Mucosa of stomach (tissue), 1 donor: ENCODE data around the gene SCFD2.

Experiments used
- H3K27me3 ChIP-seq: one replicate; pipeline ENCODE4 v1.7.0; 2013; ENCODE audit warnings: mild to moderate bottlenecking, low read length; ENCODE audit not compliant: control insufficient read depth, insufficient read depth
- H3K36me3 ChIP-seq: one replicate; pipeline ENCODE4 v1.7.0; 2013; ENCODE audit warnings: low read length; ENCODE audit not compliant: control insufficient read depth, insufficient read depth
- H3K4me1 ChIP-seq: one replicate; pipeline ENCODE4 v1.7.0; 2013; ENCODE audit warnings: mild to moderate bottlenecking, low read length; ENCODE audit not compliant: control insufficient read depth, insufficient read depth
- H3K4me3 ChIP-seq: one replicate; pipeline ENCODE4 v1.7.0; 2013; ENCODE audit warnings: low read length
- H3K9ac ChIP-seq: one replicate; pipeline ENCODE4 v1.7.0; 2013; ENCODE audit warnings: mild to moderate bottlenecking, low read length, moderate library complexity
- H3K9me3 ChIP-seq: one replicate; pipeline ENCODE4 v1.7.0; 2013; ENCODE audit warnings: mild to moderate bottlenecking, low read length, moderate library complexity; ENCODE audit not compliant: control insufficient read depth
- donor health status: Pancreatic carcinoma.

The SCFD2 gene

GRCh38 chr4:52861879-52862616 is 503.8 kb downstream of the SCFD2 start, which contains the start of gene RASL11B:
Gene RASL11B, plus strand, starts transcription at chr4:52862317. Its CDS starts 191 bp downstream, at chr4:52862508.
- no peaks in the 10 kb centered on the region for H3K9me3 ChIP-seq
- peak within 1 kb of the TSS; percentile 23 for H3K4me3 ChIP-seq
- peak within 1 kb of the TSS; percentile 36 for H3K9ac ChIP-seq
- H3K4me1 ChIP-seq, result peaks cover 24% of the 10 kb centered on the region
- H3K36me3 ChIP-seq, result no peaks in the 10 kb centered on the region
- H3K27me3 ChIP-seq, result no peaks in the 10 kb centered on the region

GRCh38 chr4:52861171-52861823 is 504.6 kb downstream of the SCFD2 start:
- no peaks in the 10 kb centered on the region for H3K9me3 ChIP-seq
- H3K27me3 ChIP-seq, result no peaks in the 10 kb centered on the region
- peak overlapping the region; percentile 11 for H3K4me3 ChIP-seq
- no peaks in the 10 kb centered on the region for H3K36me3 ChIP-seq
- peak overlapping the region; percentile 23 for H3K9ac ChIP-seq
- H3K4me1 ChIP-seq, result peaks cover 24% of the 10 kb centered on the region

GRCh38 chr4:52860361-52860760 is 505.5 kb downstream of the SCFD2 start:
- Histone ChIP-seq H3K9ac (no peak overlapping the region), H3K4me3 (no peak overlapping the region), H3K27me3 (no peaks in the 10 kb centered on the region), H3K4me1 (peaks cover 21% of the 10 kb centered on the region), H3K36me3 (no peaks in the 10 kb centered on the region), H3K9me3 (no peaks in the 10 kb centered on the region)

GRCh38 chr4:52856801-52857200 is 509.1 kb downstream of the SCFD2 start:
- H3K4me3 ChIP-seq, result no peak overlapping the region
- H3K9ac ChIP-seq, result no peak overlapping the region
- no peaks in the 10 kb centered on the region for H3K27me3 ChIP-seq
- H3K4me1 ChIP-seq, result no peaks in the 10 kb centered on the region
- no peaks in the 10 kb centered on the region for H3K36me3 ChIP-seq
- H3K9me3 ChIP-seq, result no peaks in the 10 kb centered on the region

GRCh38 chr4:52853351-52853750 is 512.5 kb downstream of the SCFD2 start:
- Histone ChIP-seq H3K9me3 (no peaks in the 10 kb centered on the region), H3K36me3 (no peaks in the 10 kb centered on the region), H3K27me3 (no peaks in the 10 kb centered on the region), H3K4me3 (no peak overlapping the region), H3K4me1 (peaks cover 20% of the 10 kb centered on the region), H3K9ac (no peak overlapping the region)

- no peaks in the 10 kb centered on the region for H3K9me3 ChIP-seq
- H3K36me3 ChIP-seq, result no peaks in the 10 kb centered on the region
- peaks cover 24% of the 10 kb centered on the region for H3K4me1 ChIP-seq
- H3K9ac ChIP-seq, result no peak overlapping the region
- H3K27me3 ChIP-seq, result no peaks in the 10 kb centered on the region
- no peak overlapping the region for H3K4me3 ChIP-seq
Measured at GRCh38 chr4:52852711-52853110, 513.1 kb downstream of the SCFD2 start.

GRCh38 chr4:52852041-52852440 is 513.8 kb downstream of the SCFD2 start:
- Histone ChIP-seq H3K4me1 (peaks cover 25% of the 10 kb centered on the region), H3K36me3 (no peaks in the 10 kb centered on the region), H3K27me3 (no peaks in the 10 kb centered on the region), H3K9me3 (no peaks in the 10 kb centered on the region), H3K4me3 (no peak overlapping the region), H3K9ac (no peak overlapping the region)

GRCh38 chr4:52850406-52851124 is 515.3 kb downstream of the SCFD2 start:
- Histone ChIP-seq H3K4me3 (no peak overlapping the region), H3K36me3 (no peaks in the 10 kb centered on the region), H3K9ac (no peak overlapping the region), H3K27me3 (no peaks in the 10 kb centered on the region), H3K4me1 (peaks cover 25% of the 10 kb centered on the region), H3K9me3 (no peaks in the 10 kb centered on the region)

GRCh38 chr4:52848254-52848653 is 517.6 kb downstream of the SCFD2 start:
- Histone ChIP-seq H3K27me3 (no peaks in the 10 kb centered on the region), H3K36me3 (no peaks in the 10 kb centered on the region), H3K4me3 (no peak overlapping the region), H3K9me3 (no peaks in the 10 kb centered on the region), H3K9ac (no peak overlapping the region), H3K4me1 (peaks cover 25% of the 10 kb centered on the region)

- Histone ChIP-seq H3K4me3 (no peak overlapping the region), H3K9ac (no peak overlapping the region)
Measured at GRCh38 chr4:52846502-52846901, 519.4 kb downstream of the SCFD2 start.

GRCh38 chr4:52844596-52844995 is 521.3 kb downstream of the SCFD2 start:
- H3K27me3 ChIP-seq, result no peaks in the 10 kb centered on the region
- no peaks in the 10 kb centered on the region for H3K36me3 ChIP-seq
- no peak overlapping the region for H3K4me3 ChIP-seq
- no peak overlapping the region for H3K9ac ChIP-seq
- H3K4me1 ChIP-seq, result peaks cover 35% of the 10 kb centered on the region
- no peaks in the 10 kb centered on the region for H3K9me3 ChIP-seq

More at GRCh38 chr4:52846502-52846901, 519.4 kb downstream of the SCFD2 start:
- Histone ChIP-seq H3K4me1 (peaks cover 41% of the 10 kb centered on the region), H3K36me3 (no peaks in the 10 kb centered on the region), H3K27me3 (no peaks in the 10 kb centered on the region), H3K9me3 (no peaks in the 10 kb centered on the region)

- Histone ChIP-seq H3K9ac (no peak overlapping the region), H3K4me1 (peaks cover 29% of the 10 kb centered on the region), H3K27me3 (no peaks in the 10 kb centered on the region), H3K4me3 (no peak overlapping the region), H3K9me3 (no peaks in the 10 kb centered on the region), H3K36me3 (no peaks in the 10 kb centered on the region)
Measured at GRCh38 chr4:52843958-52844357, 521.9 kb downstream of the SCFD2 start.
